Loucy (cell line): Measurements from ENCODE around the gene IL20RB.

Experiments used
- H2AFZ ChIP-seq: fragments of 200-600 bp; sonication (generic); 2 replicates; pipeline ENCODE4 v1.6.0; 2016; ENCODE audit warnings: antibody characterized with exemption, mild to moderate bottlenecking, low read length, moderate library complexity
- H3F3A ChIP-seq: fragments of 200-600 bp; 2 replicates; pipeline ENCODE4 v1.6.0; 2016; ENCODE audit warnings: antibody characterized with exemption, low read depth, mild to moderate bottlenecking
- H3K27me3 ChIP-seq: fragments of 200-600 bp; sonication (generic); 2 replicates; pipeline ENCODE4 v1.6.1; 2014; ENCODE audit warnings: low read length, mild to moderate bottlenecking; ENCODE audit not compliant: insufficient read depth, poor library complexity, severe bottlenecking
- H3K36me3 ChIP-seq: fragments of 200-600 bp; sonication (generic); 2 replicates; pipeline ENCODE4 v1.6.1; 2016; ENCODE audit warnings: low read length; ENCODE audit not compliant: insufficient read depth
- H3K4me1 ChIP-seq: fragments of 200-600 bp; sonication (generic); 2 replicates; pipeline ENCODE4 v1.5.1; 2014; ENCODE audit warnings: low read length, mild to moderate bottlenecking; ENCODE audit not compliant: insufficient read depth, poor library complexity, severe bottlenecking
- H3K4me2 ChIP-seq: fragments of 200-600 bp; sonication (generic); 2 replicates; pipeline ENCODE4 v1.6.0; 2014; ENCODE audit warnings: antibody characterized with exemption, low read length, low read depth, mild to moderate bottlenecking; ENCODE audit not compliant: poor library complexity, severe bottlenecking
- H3K4me3 ChIP-seq: fragments of 200-600 bp; sonication (generic); 2 replicates; pipeline ENCODE4 v1.5.1; 2014; ENCODE audit warnings: low read length, mild to moderate bottlenecking, mixed read lengths; ENCODE audit not compliant: poor library complexity, severe bottlenecking
- H3K79me2 ChIP-seq: fragments of 200-600 bp; sonication (generic); 2 replicates; pipeline ENCODE4 v1.6.1; 2014; ENCODE audit warnings: low read length; ENCODE audit not compliant: insufficient read depth
- H3K9ac ChIP-seq: fragments of 200-600 bp; sonication (generic); 2 replicates; pipeline ENCODE4 v1.6.0; 2014; ENCODE audit warnings: mild to moderate bottlenecking, low read depth, low read length, moderate library complexity; ENCODE audit not compliant: poor library complexity, severe bottlenecking
- H3K9me2 ChIP-seq: fragments of 200-600 bp; sonication (generic); replicated peaks from 2 replicates; pipeline ENCODE4 v1.6.1; 2016; ENCODE audit warnings: low read depth, low read length, mixed read lengths
- H3K9me3 ChIP-seq: fragments of 200-600 bp; sonication (generic); 2 replicates; pipeline ENCODE4 v1.6.1; 2014; ENCODE audit warnings: mild to moderate bottlenecking, antibody characterized with exemption, low read length, low read depth; ENCODE audit not compliant: insufficient read depth
- H4K20me1 ChIP-seq: fragments of 200-600 bp; sonication (generic); 2 replicates; pipeline ENCODE4 v1.6.0; 2014; ENCODE audit warnings: antibody characterized with exemption, low read length, mild to moderate bottlenecking; ENCODE audit not compliant: insufficient read depth, poor library complexity, severe bottlenecking
- CTCF ChIP-seq: fragments of 200-600 bp; sonication (generic); conservative IDR thresholded peaks from 2 replicates; pipeline ENCODE4 v1.5.1; 2014; ENCODE audit warnings: mild to moderate bottlenecking, antibody characterized with exemption, low read length
- EZH2phosphoT487 ChIP-seq: fragments of 200-600 bp; IDR thresholded peaks from 2 replicates; pipeline ENCODE4 v1.6.1; 2018; ENCODE audit warnings: antibody characterized with exemption, mild to moderate bottlenecking, moderate library complexity, borderline replicate concordance

The IL20RB gene

DNA sequence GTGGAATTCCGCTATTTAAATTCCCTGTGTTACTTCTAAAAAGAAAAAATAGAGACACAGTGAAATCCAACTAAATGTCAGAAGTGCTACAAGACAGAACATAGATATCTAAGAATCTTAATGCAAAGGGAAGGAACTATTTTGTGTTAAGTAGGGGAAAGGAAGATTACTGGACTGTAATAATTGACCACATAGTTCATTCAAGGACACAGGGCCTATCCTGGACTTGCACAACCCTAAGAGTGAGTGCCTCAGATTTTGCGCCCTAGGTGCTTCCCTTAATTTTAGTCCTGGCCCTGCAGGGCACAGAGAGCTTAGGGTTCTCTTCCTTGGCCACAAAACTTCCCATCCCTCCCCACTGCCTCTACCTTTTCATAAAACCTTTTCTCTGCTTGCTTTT, 3.5 kb upstream of the IL20RB start:
- H3K9ac ChIP-seq, result no peak overlapping the region
- no peaks in the 10 kb centered on the region for H3K27me3 ChIP-seq
- H3K79me2 ChIP-seq, result peaks cover 19% of the 10 kb centered on the region; the same call in 1 of the 2 replicates
- no peaks in the 10 kb centered on the region for H3F3A ChIP-seq
- H2AFZ ChIP-seq, result no peak overlapping the region
- no peaks in the 10 kb centered on the region for H3K4me1 ChIP-seq
- H3K4me3 ChIP-seq, result no peak overlapping the region
- H3K9me2 ChIP-seq, result no peaks in the 10 kb centered on the region
- TF ChIP-seq EZH2phosphoT487 (no peak), CTCF (no peak)
- no peak overlapping the region for H3K4me2 ChIP-seq
- no peaks in the 10 kb centered on the region for H3K9me3 ChIP-seq
- H3K36me3 ChIP-seq, result peaks cover 16% of the 10 kb centered on the region; the same call in 1 of the 2 replicates
- peaks cover 8% of the 10 kb centered on the region for H4K20me1 ChIP-seq

- Histone ChIP-seq H3K9me3 (no peaks in the 10 kb centered on the region), H3K9ac (no peak overlapping the region), H3K27me3 (no peaks in the 10 kb centered on the region), H3K4me1 (no peaks in the 10 kb centered on the region), H3K9me2 (no peaks in the 10 kb centered on the region), H3K36me3 (peaks cover 14% of the 10 kb centered on the region; the same call in 1 of the 2 replicates), H4K20me1 (no peaks in the 10 kb centered on the region), H3F3A (no peaks in the 10 kb centered on the region), H3K79me2 (peaks cover 14% of the 10 kb centered on the region; the same call in 1 of the 2 replicates), H2AFZ (no peak overlapping the region), H3K4me2 (peak overlapping the region; percentile 15), H3K4me3 (no peak overlapping the region)
- TF ChIP-seq CTCF (no peak), EZH2phosphoT487 (no peak)
Measured at GRCh38 chr3:136954980-136955780, 2.6 kb upstream of the IL20RB start.

DNA sequence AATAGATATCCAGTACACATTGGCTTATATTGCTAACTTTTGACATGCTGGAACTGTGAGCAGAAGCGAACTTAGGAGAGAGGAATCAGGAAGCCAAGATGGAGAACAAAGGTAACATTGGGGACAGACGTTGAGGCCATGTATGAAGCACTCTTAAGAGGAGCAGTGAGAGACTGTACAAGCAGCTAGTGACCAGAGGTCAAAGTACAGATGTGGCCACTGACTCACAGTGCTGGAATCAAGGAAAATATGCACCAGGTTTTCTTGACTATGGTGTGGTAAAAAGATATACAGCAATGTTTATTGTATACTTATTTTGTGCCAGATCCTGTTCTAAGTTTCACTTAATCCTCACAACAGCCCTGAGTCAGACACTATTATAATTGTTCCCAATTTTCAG, 2.0 kb upstream of the IL20RB start:
- H3K27me3 ChIP-seq, result no peaks in the 10 kb centered on the region
- H3K9me2 ChIP-seq, result no peaks in the 10 kb centered on the region
- H3K79me2 ChIP-seq, result peaks cover 8% of the 10 kb centered on the region; the same call in 1 of the 2 replicates
- no peaks in the 10 kb centered on the region for H4K20me1 ChIP-seq
- H3K4me1 ChIP-seq, result no peaks in the 10 kb centered on the region
- H3K4me2 ChIP-seq, result no peak overlapping the region
- TF ChIP-seq CTCF (no peak), EZH2phosphoT487 (no peak)
- no peak overlapping the region for H2AFZ ChIP-seq
- H3K9ac ChIP-seq, result no peak overlapping the region
- H3K36me3 ChIP-seq, result peaks cover 8% of the 10 kb centered on the region; the same call in 1 of the 2 replicates
- no peak overlapping the region for H3K4me3 ChIP-seq
- no peaks in the 10 kb centered on the region for H3F3A ChIP-seq
- no peaks in the 10 kb centered on the region for H3K9me3 ChIP-seq
